Measurements from ENCODE around the gene SPOUT1.

Gene SPOUT1

DNA sequence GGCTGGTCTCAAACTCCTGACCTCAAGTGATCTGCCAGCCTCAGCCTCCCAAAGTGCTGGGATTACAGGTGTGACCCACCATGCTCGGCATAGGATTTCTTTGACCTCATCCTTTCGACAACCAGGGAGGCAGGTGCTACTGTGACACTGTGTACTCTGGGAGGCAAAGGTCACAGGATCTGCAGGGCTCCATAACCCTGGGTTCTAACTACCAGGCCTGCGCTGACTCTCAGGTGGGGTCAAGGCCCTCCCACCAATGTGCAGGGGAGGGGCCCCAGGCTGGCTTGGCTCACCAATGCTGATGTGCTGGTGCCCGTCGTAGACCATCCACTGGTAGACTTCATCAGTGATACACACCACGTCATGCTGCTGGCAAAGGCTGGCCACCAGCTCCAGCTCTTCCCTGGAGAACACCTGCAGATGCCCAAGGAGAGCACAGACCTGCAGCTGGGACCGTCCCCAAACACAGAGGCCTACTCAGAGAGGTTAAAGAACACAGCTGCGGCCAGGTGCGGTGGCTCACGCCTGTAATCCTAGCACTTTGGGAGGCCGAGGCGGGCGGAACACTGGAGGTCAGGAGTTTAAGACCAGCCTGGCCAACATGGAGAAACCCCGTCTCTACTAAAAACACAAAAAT is 7.0 kb upstream of the SPOUT1 start:
- Histone ChIP-seq H3K9ac (ENCODE audit: low read length in 2 of 2) (no peak overlapping the region), H3K4me1 (ENCODE audit: control insufficient read depth, insufficient read depth, low read length) (no peaks in the 10 kb centered on the region), H3K4me3 (ENCODE audit: low read length in 2 of 2) (no peak overlapping the region), H3K9me3 (ENCODE audit: control insufficient read depth in 2 of 2, low read length in 2 of 2) (no peaks in the 10 kb centered on the region), H3K27ac (ENCODE audit: low read length) (no peak overlapping the region), H3K36me3 (ENCODE audit: control insufficient read depth in 2 of 2, insufficient read depth in 2 of 2, low read length in 2 of 2) (no peaks in the 10 kb centered on the region), H3K27me3 (ENCODE audit: control insufficient read depth in 1 of 2, insufficient read depth in 2 of 2, low read length in 2 of 2) (no peaks in the 10 kb centered on the region)

DNA sequence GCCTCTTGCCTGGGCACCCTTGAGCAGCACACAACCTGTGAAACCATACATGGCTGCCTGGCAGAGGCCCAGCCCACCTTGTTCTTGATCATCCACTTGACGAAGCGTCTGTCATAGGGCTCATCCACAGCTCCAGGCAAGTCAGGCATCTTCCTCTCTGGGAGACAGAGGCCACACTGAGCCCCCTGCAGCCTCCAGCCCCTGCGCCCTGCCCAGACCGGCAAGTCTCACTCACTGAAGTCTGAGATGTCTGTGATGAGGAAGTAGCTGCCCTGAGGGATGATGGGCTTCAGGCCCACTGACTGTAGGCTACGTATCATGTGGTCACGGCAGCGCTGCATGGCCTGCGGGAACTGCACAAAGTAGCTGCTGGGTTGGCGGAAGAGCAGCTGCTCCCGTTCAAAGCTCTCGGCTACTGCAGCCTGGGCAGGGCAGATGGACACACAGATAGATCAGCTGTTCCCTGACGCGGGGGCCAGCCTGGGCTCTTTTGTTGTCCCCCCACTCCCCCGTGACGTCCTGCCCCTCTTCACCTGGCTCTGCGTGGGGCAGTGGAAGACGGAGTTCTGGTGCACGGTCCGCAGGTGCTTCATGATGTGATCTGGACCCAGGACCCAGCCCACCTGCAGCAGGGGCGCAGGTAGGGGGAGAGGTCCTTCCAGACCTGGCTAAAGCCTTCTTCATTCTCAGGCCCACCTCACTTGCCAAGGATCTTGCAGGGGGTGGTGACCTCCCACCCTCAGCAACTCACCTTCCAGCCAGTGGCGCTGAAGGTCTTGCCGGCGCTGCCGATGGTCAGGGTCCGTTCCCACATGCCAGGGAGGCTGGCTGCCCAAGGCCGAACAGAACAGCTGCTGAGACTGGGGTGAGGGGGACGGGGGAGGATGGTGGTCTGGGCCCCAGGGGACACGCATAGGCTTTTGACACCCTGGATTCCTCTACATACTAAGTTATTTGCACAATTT is 5.9 kb upstream of the SPOUT1 start:
- Histone ChIP-seq H3K27ac (ENCODE audit: low read length) (no peak overlapping the region), H3K9me3 (ENCODE audit: control insufficient read depth in 2 of 2, low read length in 2 of 2) (no peaks in the 10 kb centered on the region), H3K27me3 (ENCODE audit: control insufficient read depth in 1 of 2, insufficient read depth in 2 of 2, low read length in 2 of 2) (no peaks in the 10 kb centered on the region), H3K4me3 (ENCODE audit: low read length in 2 of 2) (no peak overlapping the region), H3K4me1 (ENCODE audit: control insufficient read depth, insufficient read depth, low read length) (no peaks in the 10 kb centered on the region), H3K9ac (ENCODE audit: low read length in 2 of 2) (no peak overlapping the region), H3K36me3 (ENCODE audit: control insufficient read depth in 2 of 2, insufficient read depth in 2 of 2, low read length in 2 of 2) (no peaks in the 10 kb centered on the region)

DNA sequence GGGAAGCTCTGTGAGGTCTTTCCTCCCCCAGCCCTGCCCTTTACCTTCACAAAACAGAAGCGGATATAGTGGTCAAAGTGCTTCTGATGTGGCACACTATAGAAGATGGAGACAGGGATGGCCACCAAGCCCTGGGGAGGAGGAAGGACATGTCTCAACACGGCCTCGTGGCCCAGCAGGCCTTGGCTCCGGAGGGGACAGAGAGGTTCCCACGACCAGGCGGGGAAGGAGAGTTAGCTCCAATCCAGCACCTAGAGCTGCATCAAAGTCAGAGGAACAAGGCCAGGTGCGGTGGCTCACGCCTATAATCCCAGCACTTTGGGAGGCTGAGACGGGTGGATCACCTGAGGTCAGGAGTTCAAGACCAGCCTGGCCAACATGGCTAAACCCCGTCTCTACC is 4.1 kb upstream of the SPOUT1 start:
- H3K27me3 ChIP-seq (ENCODE audit: control insufficient read depth in 1 of 2, insufficient read depth in 2 of 2, low read length in 2 of 2) = no peaks in the 10 kb centered on the region
- no peak overlapping the region for H3K9ac ChIP-seq (ENCODE audit: low read length in 2 of 2)
- H3K36me3 ChIP-seq (ENCODE audit: control insufficient read depth in 2 of 2, insufficient read depth in 2 of 2, low read length in 2 of 2) = no peaks in the 10 kb centered on the region
- no peak overlapping the region for H3K4me3 ChIP-seq (ENCODE audit: low read length in 2 of 2)
- no peaks in the 10 kb centered on the region for H3K9me3 ChIP-seq (ENCODE audit: control insufficient read depth in 2 of 2, low read length in 2 of 2)
- peaks cover 12% of the 10 kb centered on the region for H3K4me1 ChIP-seq (ENCODE audit: control insufficient read depth, insufficient read depth, low read length)
- H3K27ac ChIP-seq (ENCODE audit: low read length) = no peak overlapping the region

DNA sequence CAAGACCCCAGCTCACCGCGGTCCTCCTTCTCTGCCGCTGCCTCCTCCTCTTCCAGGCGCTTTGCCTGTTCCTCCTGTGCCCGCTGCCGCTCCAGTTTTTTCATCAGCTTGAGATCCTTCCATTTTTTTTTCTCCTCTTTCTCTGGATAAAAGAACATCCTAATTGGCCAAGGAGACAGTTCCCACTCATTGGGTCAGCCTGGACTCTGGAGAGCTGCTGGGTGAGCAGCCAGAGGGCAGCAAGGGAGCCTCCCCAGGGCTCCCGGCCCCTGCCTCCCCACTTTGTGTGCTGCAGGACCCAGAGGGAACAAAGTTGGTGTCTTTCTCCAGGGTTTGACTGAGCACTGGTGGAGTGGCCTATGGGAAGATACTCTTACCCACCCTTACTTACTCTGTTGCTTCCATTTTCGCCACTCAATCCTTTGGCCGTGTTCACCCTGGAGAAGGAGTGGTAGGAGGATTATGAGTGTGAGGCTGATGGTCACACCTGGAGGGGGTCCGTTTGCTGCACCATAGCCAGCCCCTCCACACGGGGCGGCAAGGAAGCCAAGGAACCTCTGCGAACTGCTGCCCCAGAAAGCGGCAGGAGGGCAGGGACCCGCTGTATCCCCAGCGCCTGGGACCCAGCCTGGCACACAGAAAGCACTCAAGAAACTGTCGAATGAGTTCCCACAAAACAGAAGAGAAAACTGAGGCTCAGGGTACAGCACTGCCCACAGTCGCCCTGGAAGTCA is 708 bp downstream of the SPOUT1 start:
- peak overlapping the region; percentile 71 to 89 for H3K4me3 ChIP-seq (ENCODE audit: low read length in 2 of 2)
- H3K36me3 ChIP-seq (ENCODE audit: control insufficient read depth in 2 of 2, insufficient read depth in 2 of 2, low read length in 2 of 2) = peaks cover 13 to 22% of the 10 kb centered on the region in 2 donors
- peak overlapping the region; percentile 77 to 80 for H3K9ac ChIP-seq (ENCODE audit: low read length in 2 of 2)
- no peak overlapping the region for H3K27ac ChIP-seq (ENCODE audit: low read length)
- no peaks in the 10 kb centered on the region for H3K9me3 ChIP-seq (ENCODE audit: control insufficient read depth in 2 of 2, low read length in 2 of 2)
- H3K27me3 ChIP-seq (ENCODE audit: control insufficient read depth in 1 of 2, insufficient read depth in 2 of 2, low read length in 2 of 2) = no peaks in the 10 kb centered on the region
- peaks cover 16% of the 10 kb centered on the region for H3K4me1 ChIP-seq (ENCODE audit: control insufficient read depth, insufficient read depth, low read length)

DNA sequence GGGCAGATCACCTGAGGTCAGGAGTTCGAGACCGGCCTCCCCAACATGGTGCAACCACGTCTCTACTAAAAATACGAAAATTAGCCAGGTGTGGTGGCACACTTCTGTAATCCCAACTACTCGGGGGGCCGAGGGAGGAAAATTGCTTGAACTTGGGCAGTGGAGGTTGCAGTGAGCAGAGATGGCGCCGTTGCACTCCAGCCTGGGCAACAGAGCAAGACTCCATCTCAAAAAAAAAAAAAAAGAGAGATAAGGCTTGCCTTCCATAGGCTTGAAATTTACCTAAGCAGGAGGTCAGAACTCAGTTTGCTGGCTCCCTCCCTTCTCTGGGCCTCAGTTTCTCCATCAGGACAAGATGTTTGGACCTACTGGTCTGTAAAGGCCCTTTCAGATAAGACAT is 1.3 kb downstream of the SPOUT1 start:
- Histone ChIP-seq H3K4me3 (ENCODE audit: low read length in 2 of 2) (no peak overlapping the region), H3K4me1 (ENCODE audit: control insufficient read depth, insufficient read depth, low read length) (peaks cover 16% of the 10 kb centered on the region), H3K27me3 (ENCODE audit: control insufficient read depth in 1 of 2, insufficient read depth in 2 of 2, low read length in 2 of 2) (no peaks in the 10 kb centered on the region), H3K36me3 (ENCODE audit: control insufficient read depth in 2 of 2, insufficient read depth in 2 of 2, low read length in 2 of 2) (peaks cover 13 to 24% of the 10 kb centered on the region in 2 donors), H3K9ac (ENCODE audit: low read length in 2 of 2) (no peak overlapping the region), H3K9me3 (ENCODE audit: control insufficient read depth in 2 of 2, low read length in 2 of 2) (no peaks in the 10 kb centered on the region), H3K27ac (ENCODE audit: low read length) (no peak overlapping the region)

DNA sequence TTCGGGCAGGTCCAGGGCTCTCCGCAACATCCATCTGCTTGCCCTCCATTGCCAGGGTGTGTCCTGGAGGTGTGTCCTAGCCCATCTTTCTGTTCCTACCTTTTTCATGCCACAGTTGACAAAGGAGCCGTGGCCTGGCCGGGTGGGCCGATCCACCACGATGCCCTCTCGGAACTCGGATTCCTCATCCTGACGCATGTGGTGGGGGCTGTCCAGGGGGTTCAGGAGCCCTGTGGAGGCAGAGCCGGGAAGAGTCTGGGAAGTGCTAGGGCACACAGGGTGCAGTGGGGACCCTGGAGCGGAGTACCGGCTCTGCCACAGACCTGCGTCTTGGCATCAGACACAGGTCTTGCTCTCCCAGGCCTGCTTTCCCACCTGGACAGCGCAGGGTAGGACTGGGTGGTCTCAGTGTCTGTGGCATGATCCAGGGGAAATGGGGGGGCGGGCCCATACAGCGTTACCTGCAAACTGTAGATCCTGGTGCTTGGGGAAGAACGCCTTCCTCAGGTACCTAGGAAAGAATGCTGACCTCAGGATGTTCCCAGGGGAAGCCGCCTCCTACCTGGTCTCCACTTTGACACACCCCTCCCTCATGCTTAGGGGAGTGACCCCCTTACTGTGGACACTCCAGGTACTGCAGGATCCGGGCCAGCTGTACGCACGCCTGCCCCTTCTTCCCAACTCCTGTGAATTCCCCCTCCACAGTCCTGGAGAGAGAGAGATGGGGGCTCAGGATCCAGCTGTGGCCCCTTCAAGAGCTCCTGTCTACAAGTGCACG is 3.5 kb downstream of the SPOUT1 start:
- Histone ChIP-seq H3K9ac (ENCODE audit: low read length in 2 of 2) (no peak overlapping the region), H3K36me3 (ENCODE audit: control insufficient read depth in 2 of 2, insufficient read depth in 2 of 2, low read length in 2 of 2) (peaks cover 25 to 37% of the 10 kb centered on the region in 2 donors), H3K27ac (ENCODE audit: low read length) (no peak overlapping the region), H3K4me3 (ENCODE audit: low read length in 2 of 2) (no peak overlapping the region), H3K4me1 (ENCODE audit: control insufficient read depth, insufficient read depth, low read length) (peaks cover 16% of the 10 kb centered on the region), H3K27me3 (ENCODE audit: control insufficient read depth in 1 of 2, insufficient read depth in 2 of 2, low read length in 2 of 2) (no peaks in the 10 kb centered on the region), H3K9me3 (ENCODE audit: control insufficient read depth in 2 of 2, low read length in 2 of 2) (no peaks in the 10 kb centered on the region)

DNA sequence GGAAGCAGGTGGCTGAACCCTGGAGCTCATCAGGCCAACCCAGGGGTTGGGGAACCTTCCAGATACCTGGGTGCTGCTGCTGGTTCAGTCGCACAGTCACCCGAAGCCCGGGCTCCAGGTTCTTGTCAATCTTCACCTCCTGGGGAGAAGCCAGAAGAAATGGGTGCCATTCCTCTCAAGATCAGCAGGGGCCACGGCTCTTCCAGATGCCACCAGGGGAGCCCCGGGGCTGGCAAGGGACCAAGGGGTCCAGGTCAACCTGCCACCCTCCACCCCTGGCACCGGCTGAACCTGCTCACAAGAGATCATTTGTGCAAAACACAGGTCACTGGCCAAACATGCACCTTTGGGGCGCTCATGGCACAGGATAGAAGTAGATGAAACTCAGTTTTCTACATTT is 4.7 kb downstream of the SPOUT1 start:
- Histone ChIP-seq H3K36me3 (ENCODE audit: control insufficient read depth in 2 of 2, insufficient read depth in 2 of 2, low read length in 2 of 2) (peaks cover 25 to 37% of the 10 kb centered on the region in 2 donors), H3K9me3 (ENCODE audit: control insufficient read depth in 2 of 2, low read length in 2 of 2) (no peaks in the 10 kb centered on the region), H3K27ac (ENCODE audit: low read length) (no peak overlapping the region), H3K27me3 (ENCODE audit: control insufficient read depth in 1 of 2, insufficient read depth in 2 of 2, low read length in 2 of 2) (no peaks in the 10 kb centered on the region), H3K4me3 (ENCODE audit: low read length in 2 of 2) (no peak overlapping the region), H3K9ac (ENCODE audit: low read length in 2 of 2) (no peak overlapping the region), H3K4me1 (ENCODE audit: control insufficient read depth, insufficient read depth, low read length) (peaks cover 16% of the 10 kb centered on the region)

DNA sequence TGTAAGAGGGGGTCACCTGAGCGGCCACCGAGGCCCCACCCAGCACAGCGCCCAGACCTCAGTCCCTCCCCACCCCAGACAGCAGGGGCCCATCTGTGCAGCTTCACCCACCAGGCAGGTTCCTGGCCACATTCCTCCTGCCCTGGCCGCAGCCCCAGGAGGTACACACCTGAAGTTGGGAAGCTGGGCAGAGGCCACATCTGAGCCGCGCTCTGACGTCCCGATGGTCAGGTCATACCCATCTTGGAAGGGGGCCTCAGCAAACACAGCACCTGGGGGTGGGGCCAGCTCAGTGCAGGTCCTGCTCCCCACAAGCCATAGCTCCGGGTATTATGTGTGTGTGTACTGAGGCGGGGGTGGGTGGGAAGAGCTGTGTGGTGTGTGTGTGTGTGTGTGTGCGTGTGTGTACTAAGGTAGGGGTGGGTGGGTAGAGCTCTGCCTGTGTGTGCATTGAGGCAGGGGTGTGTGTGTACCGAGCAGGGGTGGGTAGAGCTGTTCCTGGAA is 5.6 kb downstream of the SPOUT1 start:
- H3K4me3 ChIP-seq (ENCODE audit: low read length in 2 of 2) = no peak overlapping the region
- no peaks in the 10 kb centered on the region for H3K9me3 ChIP-seq (ENCODE audit: control insufficient read depth in 2 of 2, low read length in 2 of 2)
- no peak overlapping the region for H3K9ac ChIP-seq (ENCODE audit: low read length in 2 of 2)
- H3K36me3 ChIP-seq (ENCODE audit: control insufficient read depth in 2 of 2, insufficient read depth in 2 of 2, low read length in 2 of 2) = peaks cover 25 to 37% of the 10 kb centered on the region in 2 donors
- H3K4me1 ChIP-seq (ENCODE audit: control insufficient read depth, insufficient read depth, low read length) = peaks cover 20% of the 10 kb centered on the region
- no peak overlapping the region for H3K27ac ChIP-seq (ENCODE audit: low read length)
- H3K27me3 ChIP-seq (ENCODE audit: control insufficient read depth in 1 of 2, insufficient read depth in 2 of 2, low read length in 2 of 2) = no peaks in the 10 kb centered on the region

DNA sequence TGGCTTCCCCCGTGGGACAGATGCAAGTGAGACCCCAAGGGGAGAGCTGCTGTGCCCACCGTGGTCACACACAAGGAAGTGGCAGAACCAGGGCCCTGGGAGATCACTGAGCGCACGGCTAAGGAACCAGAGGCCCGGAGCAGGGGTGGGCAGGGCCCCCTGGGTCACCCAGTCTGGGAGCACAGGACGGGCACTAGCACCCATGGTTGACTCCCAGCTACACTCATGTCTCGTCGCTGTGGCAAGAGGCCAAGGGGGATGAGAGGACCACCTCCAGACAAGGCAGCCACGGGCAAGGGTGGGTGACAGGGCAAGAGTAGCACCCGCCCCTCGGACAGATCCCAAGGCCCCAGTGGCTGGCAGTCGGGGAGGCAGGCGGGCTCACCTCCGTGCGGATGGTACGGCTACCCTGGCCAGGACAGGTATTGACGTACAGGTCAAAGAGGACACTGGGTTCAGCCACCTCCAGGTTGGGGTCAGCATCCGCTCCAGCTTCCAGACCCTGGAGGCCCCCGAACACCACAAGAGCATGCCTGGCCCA is 6.2 kb downstream of the SPOUT1 start:
- peaks cover 25 to 37% of the 10 kb centered on the region in 2 donors for H3K36me3 ChIP-seq (ENCODE audit: control insufficient read depth in 2 of 2, insufficient read depth in 2 of 2, low read length in 2 of 2)
- peaks cover 18% of the 10 kb centered on the region for H3K4me1 ChIP-seq (ENCODE audit: control insufficient read depth, insufficient read depth, low read length)
- no peaks in the 10 kb centered on the region for H3K27me3 ChIP-seq (ENCODE audit: control insufficient read depth in 1 of 2, insufficient read depth in 2 of 2, low read length in 2 of 2)
- H3K4me3 ChIP-seq (ENCODE audit: low read length in 2 of 2) = no peak overlapping the region
- no peak overlapping the region for H3K9ac ChIP-seq (ENCODE audit: low read length in 2 of 2)
- H3K9me3 ChIP-seq (ENCODE audit: control insufficient read depth in 2 of 2, low read length in 2 of 2) = no peaks in the 10 kb centered on the region
- no peak overlapping the region for H3K27ac ChIP-seq (ENCODE audit: low read length)
